Retinal pigment epithelial cell (primary cell): ENCODE data around the gene GPSM3.
"Not testable (repeated sequence)": the region's sequence is repeated elsewhere in the genome, so short reads cannot be mapped to it uniquely, and the experiment has no call there.

ENCODE experiments used
- DNase-seq: peaks from one replicate; pipeline ENCODE4 v3.0.0-alpha.2; 2010; ENCODE audit warnings: low read depth
- H3K4me3 ChIP-seq: 2 replicates; pipeline ENCODE4 v1.5.1; 2011; ENCODE audit warnings: mild to moderate bottlenecking, low read length, control low read depth, moderate library complexity
- TF ChIP-seq, protein P1 (sequence below): conservative IDR thresholded peaks from 2 replicates; pipeline ENCODE4 v1.5.1; 2011; ENCODE audit warnings: low read depth, low read length, control low read depth, inconsistent platforms

Gene GPSM3

DNA sequence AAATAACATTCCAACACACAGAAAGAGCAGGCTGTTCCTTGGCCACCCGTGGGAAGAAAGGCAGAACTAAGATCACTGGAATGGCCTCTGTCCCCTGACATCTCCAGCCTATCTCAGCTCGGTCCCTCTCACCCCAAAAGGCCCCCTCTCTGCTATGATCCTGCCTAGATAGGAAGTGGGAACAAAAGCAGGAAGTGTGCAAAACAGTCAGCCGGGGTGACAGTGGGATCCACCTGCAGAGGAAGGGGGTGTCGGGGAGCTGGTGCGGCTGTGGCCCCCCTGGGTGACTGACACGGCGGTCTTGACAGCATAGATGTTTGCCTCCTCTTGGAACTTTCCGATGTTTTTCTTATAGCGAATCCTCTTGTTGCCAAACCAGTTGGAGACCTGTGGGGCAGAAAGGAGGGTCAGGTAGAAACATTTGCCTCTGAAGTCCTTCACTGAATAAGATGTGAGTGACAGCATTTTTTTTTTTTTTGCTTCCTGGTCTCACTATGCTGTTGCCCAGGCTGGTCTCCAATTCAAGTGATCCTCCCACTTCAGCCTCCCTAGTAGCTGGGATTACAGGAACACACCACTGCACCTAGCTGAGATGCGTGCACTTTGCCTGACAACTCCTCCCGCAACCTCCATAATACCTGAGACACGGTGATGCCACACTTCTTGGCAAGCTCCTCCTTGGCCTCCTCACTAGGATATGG is 5.3 kb downstream of the GPSM3 start:
- DNase-seq = no peak
- H3K4me3 ChIP-seq = no peak overlapping the region
- TF ChIP-seq, protein P1, sequence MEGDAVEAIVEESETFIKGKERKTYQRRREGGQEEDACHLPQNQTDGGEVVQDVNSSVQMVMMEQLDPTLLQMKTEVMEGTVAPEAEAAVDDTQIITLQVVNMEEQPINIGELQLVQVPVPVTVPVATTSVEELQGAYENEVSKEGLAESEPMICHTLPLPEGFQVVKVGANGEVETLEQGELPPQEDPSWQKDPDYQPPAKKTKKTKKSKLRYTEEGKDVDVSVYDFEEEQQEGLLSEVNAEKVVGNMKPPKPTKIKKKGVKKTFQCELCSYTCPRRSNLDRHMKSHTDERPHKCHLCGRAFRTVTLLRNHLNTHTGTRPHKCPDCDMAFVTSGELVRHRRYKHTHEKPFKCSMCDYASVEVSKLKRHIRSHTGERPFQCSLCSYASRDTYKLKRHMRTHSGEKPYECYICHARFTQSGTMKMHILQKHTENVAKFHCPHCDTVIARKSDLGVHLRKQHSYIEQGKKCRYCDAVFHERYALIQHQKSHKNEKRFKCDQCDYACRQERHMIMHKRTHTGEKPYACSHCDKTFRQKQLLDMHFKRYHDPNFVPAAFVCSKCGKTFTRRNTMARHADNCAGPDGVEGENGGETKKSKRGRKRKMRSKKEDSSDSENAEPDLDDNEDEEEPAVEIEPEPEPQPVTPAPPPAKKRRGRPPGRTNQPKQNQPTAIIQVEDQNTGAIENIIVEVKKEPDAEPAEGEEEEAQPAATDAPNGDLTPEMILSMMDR = no peak

DNA sequence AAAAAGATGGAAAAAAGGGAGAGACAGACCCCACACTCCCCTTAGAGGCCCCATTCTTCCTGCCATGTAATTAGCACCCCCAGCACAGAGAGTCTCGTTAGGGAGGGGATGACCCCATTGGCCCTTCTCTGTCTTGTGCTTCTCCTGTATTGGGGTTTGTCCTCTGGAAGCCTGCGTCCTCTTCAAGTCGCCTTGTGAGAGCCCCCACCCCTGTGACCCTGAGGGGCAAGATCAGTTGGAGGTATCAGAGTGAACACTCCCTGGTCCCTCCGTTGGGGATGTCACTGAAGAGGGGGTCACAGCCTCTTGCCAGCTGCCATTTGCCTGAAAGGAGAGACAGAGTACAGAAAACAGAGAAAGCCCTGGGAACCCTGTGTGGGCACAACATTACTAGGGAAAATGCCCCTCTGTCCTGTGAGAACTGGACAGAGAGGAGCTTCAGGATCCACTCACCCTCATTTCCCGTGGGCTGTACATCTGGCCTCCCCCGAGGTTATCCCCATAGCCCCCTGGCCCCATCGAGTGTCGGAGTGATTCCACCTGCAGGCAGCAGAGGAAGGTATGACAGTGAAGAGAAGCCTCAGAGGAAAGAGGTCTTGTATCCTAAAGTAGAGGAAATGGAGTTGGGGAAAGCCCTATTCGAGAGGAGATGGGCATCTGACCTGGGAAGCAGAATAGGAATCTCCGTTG is 6.1 kb downstream of the GPSM3 start:
- not testable (repeated sequence) for H3K4me3 ChIP-seq, DNase-seq

DNA sequence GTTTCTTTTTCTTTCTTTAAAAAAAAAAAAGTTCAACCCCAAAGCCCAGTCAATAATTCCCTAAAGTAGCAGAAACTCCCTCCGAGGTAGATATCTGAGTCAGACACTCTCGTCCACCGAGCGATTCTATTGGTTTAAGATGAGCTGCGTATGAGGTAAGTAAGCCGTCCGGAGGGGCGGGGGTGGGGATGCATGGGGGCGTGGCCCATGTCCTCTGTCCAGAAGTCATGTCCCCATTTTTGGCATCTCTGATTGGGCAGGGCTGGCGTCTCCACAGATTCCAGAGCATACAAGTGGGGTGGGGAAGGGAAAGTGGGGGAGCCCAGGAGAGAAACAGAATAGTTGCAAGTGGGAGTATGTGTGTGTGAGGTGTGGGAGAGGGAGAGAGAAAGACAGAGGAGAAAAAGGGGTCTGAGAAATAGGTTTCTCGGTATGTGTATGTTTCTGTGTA is 6.7 kb downstream of the GPSM3 start:
- not testable (repeated sequence) for H3K4me3 ChIP-seq, DNase-seq

DNA sequence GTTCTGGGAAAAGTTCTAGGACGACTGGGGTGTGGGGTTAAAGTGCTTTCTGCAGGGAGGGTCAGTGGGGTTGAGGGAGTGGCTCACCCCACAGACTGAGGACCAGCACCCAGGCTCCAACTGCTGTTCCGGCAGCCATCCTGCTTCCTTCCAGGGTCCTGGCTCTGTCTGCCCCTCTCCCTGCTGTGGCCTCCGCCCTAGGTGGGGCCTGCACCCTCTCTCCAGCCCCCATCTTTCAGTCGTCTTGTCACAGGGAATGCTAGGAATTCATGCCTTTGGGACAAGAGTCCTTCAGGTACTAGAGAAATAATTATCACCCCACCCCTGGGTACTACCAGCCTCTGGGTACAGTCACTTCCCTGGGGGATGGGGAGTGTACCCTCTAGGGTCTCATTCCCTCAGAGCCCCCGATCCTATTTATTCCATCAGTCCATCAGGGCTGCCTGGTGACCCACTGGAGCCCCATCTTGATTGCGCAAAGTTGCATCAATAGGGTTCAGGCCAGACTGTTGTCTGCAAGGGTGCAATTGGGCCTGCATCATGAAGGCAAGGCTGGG is 8.3 kb downstream of the GPSM3 start, which contains the start of gene AGER:
AGER (minus strand) TSS at position 170 of the 557 bp plus-strand sequence; CDS start at position 139, 31 bp downstream.
- TF ChIP-seq, protein P1 = no peak
- no peak within 1 kb of the TSS for H3K4me3 ChIP-seq
- DNase-seq = no peak

DNA sequence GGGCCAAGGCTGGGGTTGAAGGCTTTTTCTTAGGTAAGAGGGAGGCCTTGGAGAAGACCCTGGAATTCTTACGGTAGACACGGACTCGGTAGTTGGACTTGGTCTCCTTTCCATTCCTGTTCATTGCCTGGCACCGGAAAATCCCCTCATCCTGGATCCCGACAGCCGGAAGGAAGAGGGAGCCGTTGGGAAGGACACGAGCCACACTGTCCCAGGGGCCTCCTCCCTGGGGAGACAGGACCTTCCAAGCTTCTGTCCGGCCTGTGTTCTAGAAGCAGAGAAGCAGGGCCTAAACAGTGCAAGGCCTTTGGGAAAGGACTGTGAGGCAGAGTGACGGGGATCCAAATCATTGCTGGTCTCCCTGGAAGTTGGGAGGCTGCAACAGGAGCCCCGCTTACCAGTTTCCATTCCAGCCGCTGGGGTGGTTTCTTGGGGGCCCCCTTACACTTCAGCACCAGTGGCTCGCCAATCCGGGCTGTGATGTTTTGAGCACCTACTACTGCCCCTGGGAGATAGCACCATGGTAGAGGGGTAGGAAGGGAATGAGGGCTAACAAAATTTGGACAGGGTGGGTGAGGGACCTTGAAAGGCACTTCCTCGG is 8.9 kb downstream of the GPSM3 start:
- H3K4me3 ChIP-seq = no peak overlapping the region
- no peak for DNase-seq
- TF ChIP-seq, protein P1 = no peak

DNA sequence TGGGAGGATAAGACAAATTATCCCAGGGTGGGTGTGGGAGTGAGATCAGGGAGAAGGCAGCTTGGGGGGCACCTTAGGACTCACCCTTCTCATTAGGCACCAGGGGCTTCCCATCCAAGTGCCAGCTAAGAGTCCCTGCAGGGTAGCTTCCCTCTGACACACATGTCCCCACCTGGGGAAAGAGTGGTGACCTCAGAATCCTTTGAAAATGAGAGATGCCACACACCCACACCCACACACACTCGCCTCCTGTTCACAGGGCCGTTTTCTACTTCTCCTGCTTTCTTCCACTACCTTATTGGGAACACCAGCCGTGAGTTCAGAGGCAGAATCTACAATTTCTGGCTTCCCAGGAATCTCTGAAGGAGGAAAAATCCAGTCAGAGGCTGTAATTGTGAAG is 9.4 kb downstream of the GPSM3 start:
- no peak overlapping the region for H3K4me3 ChIP-seq
- TF ChIP-seq, protein P1 = no peak
- no peak for DNase-seq

DNA sequence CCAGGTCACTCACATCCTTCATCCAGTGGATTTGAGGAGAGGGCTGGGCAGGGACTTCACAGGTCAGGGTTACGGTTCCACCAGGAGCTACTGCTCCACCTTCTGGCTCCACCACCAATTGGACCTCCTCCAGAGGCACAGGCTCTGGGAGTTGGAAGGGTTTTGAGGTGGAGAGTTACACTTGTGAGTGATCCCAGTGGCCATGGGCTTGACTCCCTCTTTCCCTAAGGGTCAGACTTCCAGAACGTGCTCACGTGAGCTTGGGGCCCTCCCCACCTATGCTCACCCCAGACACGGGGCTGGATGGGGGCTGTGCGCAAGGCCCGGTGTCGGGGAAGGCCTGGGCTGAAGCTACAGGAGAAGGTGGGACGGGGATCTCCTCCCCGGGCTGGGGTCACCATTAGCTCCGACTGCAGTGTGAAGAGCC is 9.9 kb downstream of the GPSM3 start:
- TF ChIP-seq, protein P1 = no peak
- no peak overlapping the region for H3K4me3 ChIP-seq
- DNase-seq = no peak
